HG03460 (cell line): ENCODE measurements around the gene MMP20.

Source experiments
- ATAC-seq: cut with Tn5 transposase; IDR thresholded peaks from one replicate; pipeline ENCODE4 v1.9.1; 2021; ENCODE audit not compliant: unreplicated experiment

MMP20 gene

DNA sequence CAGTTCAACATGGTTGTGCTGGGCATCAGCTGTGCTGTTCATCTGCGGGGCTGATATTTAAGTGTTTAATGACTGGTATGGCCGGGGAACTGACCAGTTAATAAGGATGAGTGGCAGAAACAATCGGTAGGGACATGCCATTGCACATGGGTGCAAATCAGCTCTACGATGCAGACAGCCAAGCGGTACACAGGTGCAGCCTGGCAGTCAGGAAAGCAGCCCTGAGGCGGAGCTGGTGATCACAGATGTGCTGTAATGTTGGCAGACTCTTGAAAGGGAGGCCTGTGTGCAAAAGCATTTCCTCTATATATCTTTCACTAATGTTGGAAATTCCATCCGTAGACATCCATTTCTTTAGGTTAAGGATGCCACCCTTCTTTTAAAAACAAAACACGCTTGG, 1.1 kb downstream of the MMP20 start:
- no peak for ATAC-seq

DNA sequence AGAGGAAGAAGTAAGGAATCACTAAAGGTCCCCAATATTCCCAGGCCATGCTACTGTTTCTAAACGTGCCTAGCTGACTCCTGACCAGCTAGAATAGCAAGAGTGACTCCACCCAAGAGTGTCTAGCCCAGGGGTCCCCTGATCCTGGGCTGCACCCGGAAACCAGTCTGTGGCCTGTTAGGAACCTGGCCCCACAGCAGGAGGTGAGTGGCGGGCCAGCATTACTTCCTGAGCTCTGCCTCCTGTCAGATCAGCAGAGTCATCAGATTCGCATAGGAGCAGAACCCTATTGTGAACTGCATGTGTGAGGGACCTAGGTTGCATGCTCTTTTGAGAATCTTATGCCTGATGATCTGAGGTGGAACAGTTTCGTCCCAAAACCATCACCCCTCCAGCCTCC, 2.0 kb downstream of the MMP20 start:
- no peak for ATAC-seq

DNA sequence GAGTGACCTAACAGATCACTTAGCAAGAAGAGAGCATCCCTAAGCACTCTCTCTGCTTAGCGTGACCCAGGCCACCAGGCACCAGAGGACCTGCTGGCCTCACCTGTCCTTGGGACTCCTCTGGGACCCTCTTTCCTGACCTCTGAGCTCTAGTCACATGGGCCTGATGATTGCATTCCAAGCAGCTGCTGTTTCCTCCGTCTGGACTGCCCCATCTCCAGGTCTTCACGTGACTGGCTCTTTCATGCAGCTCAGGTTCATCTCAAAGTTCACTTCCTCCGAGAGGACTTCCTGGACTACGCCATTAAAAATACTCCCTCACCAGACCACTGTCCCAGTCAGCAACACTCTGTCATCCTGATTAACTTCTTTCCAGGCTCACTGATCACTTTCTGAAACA, 2.9 kb downstream of the MMP20 start:
- no peak for ATAC-seq

DNA sequence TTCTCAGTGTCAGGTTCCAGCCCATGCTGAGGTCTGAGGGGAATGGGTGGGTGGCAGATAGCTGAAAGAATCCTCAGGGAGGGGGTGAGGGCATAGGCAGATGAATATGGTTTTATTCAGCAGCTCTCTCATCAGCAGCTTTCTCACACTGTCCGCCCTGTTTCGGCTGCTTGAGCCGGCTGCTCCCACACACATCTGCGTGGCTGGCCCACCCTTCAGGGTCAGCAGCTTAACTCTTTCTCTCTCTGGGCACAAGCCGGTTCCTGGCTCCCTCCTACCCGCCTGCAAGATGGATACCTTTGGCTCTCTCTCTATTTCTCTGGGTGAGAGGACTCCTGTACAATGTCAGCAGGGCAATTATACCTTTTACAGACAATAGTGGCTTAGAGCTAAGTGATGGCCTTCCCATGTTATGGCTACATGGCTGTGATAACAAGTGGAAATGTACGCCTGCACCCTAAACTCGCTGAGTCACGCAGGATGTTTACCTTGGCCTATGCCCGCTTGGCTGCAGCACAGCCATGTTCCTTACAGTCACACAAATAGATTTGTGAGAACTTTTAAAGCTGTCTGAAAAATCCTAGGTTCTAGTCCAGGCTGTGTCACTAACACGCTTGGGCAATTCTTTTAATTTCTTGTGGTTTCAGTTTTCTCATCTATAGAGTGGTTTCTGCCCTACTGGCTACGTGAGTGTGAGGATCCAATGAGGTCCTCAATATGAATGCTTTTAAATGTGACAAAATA, 4.1 kb downstream of the MMP20 start:
- peak; percentile 79 for ATAC-seq

DNA sequence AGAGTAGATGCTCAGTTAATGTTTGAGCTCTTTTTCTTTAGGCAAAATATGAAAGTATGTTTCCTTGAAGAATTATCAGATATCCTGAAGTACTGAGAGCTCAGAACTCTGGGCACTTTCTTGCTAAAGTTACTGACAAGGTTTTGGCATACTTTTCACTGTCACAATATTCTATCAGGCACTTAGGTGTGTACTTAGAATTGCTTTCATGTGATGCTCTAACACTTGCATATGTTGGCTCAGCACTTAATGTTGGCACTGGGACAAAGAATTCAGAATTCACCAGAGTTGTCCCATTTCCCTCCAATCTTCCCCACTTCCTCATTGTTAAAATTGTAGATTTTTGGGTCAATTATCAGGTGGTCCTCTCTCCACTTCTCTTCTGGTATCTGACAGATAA, 5.0 kb downstream of the MMP20 start:
- ATAC-seq, result no peak

DNA sequence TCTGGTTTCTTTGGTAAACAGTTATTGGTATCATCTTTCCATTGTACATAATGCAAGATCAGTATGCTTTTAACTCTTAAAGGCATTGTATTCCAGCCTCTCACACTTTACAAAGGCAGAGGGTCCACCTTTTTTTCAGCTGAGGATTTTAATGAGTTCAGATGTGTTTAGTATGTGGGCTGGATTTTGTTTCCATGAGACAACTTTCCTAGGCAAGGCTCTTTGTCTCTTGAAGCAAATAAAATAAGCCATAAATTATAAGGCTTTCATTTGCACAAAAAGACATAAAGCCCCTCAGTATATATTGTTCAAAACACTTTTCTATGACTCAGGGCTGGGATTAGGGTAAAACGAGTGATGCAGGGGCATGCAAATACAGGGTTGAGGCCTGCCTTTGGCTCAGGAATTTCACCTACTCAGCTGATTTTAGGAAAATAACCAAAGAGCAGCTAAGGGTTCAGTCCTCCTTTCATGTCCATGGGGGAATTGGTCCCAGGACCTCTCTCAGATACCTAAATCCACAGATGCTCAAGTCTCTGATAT, 7.6 kb downstream of the MMP20 start:
- no peak for ATAC-seq

DNA sequence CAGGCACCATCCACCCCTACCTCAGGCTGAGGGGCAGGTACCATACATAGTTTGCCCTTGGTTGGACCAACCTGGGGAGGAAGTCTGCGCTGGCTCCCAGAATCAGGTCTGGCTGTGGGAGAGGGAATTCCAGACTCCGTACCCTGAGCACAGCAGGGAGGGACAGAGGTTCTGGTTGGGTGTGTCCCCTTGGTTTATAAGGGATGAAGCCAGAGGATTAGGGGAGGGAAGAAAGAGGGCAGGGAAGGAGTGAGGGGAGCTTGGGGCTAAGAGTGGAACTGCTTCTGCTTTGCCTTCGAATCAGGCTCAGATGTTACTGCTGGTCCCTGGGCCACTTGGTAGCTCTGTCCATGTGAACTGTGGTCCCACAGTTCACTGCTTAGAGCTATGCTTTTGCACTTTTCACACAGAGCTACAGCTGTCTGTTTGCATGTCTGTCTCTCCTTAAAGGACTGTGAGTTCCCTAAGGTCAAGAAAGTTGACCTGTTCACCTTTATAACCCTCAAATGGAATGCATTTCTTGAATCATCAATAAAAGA, 9.2 kb downstream of the MMP20 start:
- ATAC-seq, result no peak

DNA sequence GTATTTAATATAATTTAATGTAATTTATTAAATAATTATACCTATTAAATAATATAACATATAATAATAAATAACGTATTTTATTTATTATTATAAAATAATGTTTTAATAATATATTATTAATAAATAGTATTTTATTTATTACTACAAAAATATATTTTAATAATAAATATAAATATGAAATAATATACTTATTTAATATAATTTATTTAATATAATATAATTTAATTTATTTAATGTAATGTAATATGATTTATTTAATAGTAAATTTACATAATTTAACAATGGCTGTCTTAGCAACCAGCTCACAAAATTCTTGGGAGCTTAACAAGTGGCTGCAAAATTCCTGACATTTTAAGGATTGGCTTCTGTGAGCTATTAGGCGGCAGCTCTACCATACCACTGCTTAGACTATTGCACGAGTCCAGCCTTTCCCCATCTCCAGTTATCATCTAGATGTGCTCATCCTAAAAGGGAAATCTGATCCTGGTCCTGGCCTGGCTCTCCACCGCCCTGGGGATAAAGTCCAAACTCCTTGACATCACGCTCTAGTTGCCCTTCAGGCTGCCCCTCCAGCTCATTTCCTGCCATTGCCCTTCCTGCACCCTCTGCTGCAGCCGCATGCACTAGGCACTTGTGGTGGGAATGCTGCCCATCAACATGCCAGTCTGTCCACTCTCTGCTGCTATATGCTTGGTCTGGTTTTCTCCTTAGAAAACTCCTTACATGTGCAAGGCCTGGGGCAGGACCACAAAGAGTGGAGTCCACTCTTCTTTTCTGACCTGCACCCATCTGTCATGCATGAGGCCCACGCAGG, 9.8 kb downstream of the MMP20 start:
- no peak for ATAC-seq

DNA sequence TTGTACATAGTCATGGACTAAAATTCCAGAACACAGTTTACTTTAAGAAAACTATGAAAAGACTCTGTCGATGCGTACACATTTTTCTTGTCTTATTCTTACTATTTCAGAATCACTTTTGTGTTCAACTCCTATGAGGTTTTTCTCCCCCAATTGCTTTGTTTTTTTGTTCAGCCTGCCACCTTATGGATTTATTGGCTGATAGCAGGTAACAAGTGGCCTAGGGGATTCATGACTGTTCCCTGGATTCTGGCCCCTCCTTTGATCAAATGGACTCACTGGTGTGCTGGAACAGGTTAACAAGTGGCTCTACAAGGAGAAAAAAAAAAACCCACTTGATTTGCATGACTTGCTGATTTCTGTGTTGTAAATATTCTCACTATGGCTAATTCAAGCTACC, 10.6 kb downstream of the MMP20 start:
- no peak for ATAC-seq

DNA sequence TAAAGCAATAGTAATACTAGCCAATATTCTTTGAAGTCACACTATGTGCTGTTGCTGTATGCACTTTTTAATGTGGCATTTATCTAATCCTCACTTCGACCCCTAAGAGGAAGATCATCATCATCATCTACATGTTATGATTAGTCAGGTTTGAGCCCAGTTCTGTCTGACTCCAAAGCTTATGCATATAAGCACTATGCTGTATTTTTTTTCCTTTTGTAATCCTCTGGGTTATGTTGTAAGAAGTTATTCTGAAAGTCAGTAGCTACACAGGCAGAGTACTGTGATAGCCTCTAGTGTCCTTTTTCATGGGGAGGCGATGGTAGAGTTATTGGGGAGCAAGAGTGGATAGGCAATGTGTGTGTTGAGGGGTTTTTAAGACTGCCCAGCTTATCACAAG, 11.1 kb downstream of the MMP20 start:
- ATAC-seq, result no peak

DNA sequence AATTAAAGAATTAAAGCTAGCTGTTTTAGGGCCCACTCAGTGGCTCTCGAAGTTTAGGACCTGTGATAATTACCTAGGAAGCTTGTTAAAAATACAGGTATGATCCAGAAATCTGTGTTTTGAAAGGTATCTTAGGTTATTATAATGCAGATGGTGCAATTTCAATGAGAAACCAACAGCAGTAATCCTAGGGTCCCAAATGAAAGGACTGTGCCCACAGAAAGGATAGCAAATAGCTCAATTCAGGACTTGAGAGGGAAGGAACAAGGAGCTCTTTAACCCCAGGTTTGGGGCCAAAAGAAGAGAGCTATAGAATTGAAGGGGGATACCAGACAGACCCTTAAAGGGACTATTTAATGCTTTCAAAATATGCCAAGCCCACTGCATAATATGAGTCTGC, 11.7 kb downstream of the MMP20 start:
- no peak for ATAC-seq

DNA sequence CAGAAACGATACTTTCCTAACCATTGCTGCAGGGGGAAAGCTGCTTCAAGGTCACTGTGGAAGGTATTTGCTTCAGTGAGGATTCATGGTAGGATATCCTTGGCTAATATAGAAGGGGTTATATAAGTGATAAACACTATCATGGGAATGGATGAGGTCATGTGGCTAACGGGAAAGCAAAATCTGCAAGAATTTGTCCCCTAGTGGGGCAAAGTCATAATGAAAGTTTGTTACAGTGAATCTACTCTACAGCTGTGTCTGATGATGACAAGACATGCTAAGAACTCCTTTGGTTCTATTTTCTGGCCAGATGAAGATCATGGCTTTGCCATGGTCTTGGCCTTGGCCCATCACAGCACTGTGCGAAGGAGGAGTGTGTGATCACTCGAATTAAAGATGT, 13.8 kb downstream of the MMP20 start:
- peak; percentile 51 for ATAC-seq

DNA sequence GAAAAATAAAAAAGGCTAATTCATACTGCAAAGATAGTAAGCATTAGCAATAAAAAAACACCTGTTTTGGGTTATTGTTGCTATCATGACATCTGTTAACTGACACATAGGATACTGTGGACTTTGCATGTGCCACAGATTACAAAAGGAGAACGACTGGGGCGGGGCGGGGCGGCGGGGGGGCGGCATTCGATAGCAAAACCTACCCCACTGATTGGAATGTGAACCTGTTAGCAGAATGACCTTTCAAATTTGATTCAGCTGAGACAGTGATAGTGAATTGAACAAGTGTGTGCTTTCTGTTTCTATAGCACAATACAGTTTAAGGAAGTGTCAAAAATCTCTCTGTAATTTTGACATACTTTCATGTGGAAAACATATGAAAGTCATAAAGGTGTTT, 14.9 kb downstream of the MMP20 start:
- no peak for ATAC-seq

DNA sequence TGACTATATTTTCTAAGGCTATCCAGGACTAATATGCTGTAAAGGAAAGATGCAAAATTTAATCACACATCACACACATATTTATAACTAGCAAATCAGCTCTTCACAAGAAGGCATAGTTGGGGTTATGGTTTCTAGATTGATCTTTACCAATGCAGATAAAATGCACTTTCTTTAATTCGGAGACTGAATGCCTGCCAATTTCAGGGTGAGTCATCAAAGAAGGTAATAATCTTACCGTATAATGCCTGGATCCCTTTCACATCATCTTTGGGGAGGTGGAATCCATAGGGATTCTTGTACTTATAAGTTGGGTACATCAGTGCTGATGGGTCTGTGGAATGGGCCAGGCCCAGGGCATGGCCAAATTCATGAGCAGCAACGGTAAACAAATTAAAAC, 16.4 kb downstream of the MMP20 start:
- no peak for ATAC-seq

DNA sequence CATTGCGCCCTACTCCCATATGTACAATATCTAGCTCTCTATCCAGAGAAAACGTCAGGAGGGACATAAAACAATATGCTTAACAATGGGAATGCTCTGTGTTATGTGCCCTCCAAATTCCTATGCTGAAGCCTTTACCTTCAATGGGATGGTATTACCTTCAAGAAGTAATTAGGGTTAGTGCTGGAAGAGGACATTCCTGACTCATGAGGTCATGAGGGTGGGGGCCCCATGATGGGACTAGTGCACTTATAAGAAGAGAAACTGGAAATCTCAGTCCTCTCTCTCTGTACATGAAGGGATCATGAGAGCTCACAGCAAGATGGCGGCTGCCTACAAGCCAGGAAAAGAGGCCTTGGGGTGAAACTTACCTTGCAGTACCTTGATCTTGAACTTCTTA, 20.3 kb downstream of the MMP20 start:
- ATAC-seq, result no peak

DNA sequence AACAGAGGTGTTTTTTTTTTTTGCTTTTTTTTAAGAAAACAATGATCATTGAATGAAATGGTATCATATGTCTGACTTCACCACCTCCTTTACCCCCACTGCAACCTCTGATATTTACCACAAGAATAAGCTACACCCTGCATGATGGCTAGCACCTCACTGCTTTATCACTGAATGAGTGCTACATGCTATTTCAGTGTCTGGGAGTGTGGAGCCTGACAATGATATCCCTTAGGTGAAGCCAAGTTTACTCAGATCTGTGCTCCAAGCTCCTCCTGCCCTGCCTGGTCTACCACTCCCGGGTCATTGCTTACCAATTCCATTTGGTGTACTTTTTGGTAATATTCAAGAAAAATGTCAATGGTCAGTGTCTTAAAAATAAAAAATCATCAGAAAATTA, 21.1 kb downstream of the MMP20 start:
- ATAC-seq, result no peak

DNA sequence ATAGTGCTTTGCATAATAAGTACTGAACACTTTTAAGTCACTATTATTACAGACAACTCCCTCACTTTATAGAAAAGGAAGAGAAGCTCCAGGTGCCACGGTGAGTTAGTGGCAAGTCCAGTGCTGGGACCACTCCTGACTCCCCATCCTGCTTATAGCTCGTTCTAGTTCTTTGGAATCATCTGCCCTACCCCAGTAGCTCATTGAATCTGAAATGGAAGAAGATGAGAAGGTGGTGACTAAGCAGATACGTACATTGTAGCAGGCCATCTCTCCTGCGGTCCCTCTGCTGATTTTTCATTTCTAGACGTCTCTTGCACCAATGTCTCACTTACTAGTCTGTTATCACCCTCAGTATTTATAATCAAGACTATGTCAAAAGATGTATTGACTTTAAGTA, 21.6 kb downstream of the MMP20 start:
- ATAC-seq, result no peak

DNA sequence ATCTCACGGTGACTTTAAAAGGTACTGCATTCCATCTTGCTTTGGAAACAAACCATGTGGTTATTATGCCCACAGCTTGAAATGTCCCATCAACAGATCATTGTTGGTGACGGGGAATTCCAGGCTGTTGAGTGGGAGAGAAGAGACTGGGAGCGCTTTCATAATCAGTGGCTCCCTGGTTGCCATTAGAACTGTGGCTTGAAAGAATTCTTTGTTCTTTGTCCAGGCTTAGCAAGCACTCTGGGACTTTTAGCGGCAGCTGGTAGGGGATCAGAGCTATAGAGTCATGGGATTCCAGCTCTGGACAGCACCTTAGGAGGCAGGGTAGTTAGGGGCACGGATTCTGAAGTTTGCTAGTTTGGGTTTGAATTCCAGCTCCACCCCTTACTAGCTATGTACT, 22.0 kb downstream of the MMP20 start:
- ATAC-seq, result no peak

DNA sequence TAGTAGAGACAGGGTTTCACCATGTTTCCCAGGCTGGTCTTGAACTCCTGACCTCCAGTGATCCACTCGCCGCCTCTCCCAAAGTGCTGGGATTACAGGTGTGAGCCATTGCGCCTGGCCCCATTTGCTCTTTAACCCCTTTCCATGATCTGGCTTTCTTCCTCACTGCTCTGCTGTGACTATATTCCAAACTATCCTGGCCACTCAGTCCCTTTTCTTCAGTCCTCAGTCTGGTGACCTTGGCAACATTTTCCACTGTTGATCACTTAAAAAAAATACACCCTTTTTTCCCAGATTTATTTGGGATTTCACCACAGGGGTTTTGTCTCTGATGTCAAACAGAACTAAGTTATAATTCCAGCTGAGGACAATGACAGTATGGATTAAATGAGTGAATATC, 24.5 kb downstream of the MMP20 start:
- ATAC-seq, result no peak

DNA sequence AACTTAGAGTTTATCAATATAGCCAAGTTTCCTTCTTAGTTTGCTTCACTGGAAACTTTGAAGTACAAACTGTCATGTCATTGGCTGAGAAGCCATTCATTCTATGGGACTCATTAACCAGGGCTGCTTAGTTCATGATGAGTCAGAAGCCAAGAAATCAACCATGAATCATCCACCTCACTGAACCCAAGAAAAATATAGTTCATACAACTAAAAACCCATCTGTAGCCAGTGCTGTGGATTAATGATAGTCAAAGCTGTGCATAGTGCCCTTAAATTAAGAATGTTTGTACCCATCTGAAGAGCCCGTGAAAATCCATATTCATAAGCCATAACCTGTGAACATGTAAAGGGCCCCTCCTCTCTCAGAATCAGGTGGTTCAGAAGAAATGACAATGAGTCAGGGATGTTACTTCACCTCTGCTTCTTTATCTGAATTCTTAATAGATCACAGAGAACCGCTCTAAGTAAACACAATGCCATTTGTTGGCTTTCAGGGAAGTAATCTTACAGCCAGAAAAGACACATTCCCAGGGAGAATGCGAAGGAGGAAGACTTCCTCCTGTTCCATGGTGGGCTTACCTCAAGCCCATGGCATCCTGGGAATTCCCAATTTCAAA, 25.4 kb downstream of the MMP20 start:
- peak; percentile 94 for ATAC-seq

DNA sequence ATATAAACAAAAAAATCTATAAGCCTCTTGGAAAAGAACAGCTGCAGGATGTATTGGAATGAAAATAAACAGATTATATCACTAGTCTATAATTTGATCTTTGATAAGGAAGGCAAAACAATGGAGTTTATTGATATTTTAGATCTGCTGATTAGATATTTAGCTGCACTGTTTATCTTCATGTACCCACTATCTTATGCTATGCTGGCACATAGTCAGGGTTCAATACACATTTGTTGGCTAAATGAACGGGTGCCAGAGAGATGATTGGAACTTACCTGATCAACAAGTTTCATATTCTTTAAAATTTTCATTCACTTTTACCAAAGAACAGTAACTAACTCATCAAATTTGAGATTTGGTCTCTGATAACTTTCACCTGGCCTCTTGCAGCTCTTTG, 26.9 kb downstream of the MMP20 start:
- ATAC-seq, result no peak

DNA sequence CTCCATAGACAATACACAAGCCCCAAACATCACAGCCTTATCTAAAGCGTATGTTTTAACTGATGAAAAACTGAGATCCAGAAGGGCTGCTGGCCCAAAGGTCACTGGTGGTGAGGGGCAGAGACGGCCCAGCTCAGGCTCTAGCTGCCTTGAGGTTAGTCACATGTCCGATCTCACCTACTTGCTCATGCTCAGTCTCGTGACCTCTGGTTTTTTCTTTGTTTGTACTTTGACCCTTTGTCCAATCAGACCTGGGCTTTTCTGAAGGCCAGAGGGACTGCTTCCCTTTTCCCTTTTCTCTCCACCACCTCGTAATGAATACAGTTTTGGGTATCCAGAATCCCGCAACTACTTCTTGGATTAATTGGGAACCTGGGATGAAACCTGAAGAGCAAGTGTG, 28.6 kb downstream of the MMP20 start:
- ATAC-seq, result no peak
